OCI-LY1 (cell line): ENCODE measurements around the gene PTPN18.

Experiments
- CTCF ChIP-seq: fragments of 200-600 bp; sonication (generic), shearing (Covaris generic); IDR thresholded peaks from 2 replicates; pipeline ENCODE4 v1.5.1; 2017; ENCODE audit warnings: mild to moderate bottlenecking, antibody characterized with exemption, low read length, moderate library complexity, mixed read lengths
- EZH2 ChIP-seq: fragments of 200-600 bp; sonication (generic), shearing (Covaris generic); IDR thresholded peaks from 2 replicates; pipeline ENCODE4 v1.8.0; 2017; ENCODE audit warnings: borderline replicate concordance, mixed run types, mild to moderate bottlenecking, antibody characterized with exemption, low read length, moderate library complexity, mixed read lengths

GRCh38 chr2:130352237-130352636 is 3.6 kb upstream of the PTPN18 start:
- TF ChIP-seq CTCF (no peak), EZH2 (no peak)
